ENCODE results near the gene RSPO3. TPM values are rescaled to one million over a fixed set of nuclear protein-coding genes. Genes with fewer than 3 reads are reported as not detected.

The RSPO3 gene
- total and polyA plus RNA-seq, 9 of the 15 experiments (the other 6 are each of a cell fraction or from before 2014, with no cell fraction given): not detected

- Histone ChIP-seq H3K9ac (ENCODE audit: insufficient read depth in 1 of 2, low read depth in 2 of 2, low read length in 2 of 2) (no peak overlapping the region), H3K9me3 (replicated peaks; ENCODE audit: control insufficient read depth, insufficient read depth, low read depth, low read length) (no peaks in the 10 kb centered on the region), H3K27ac (ENCODE audit: extremely low read depth, low read depth, low read length) (no peak overlapping the region), H2AFZ (ENCODE audit: low read depth, low read length) (no peak overlapping the region), H3K4me2 (ENCODE audit: insufficient read depth, low read length) (no peak overlapping the region), H4K20me1 (replicated peaks; ENCODE audit: control insufficient read depth, insufficient read depth, low read length) (no peaks in the 10 kb centered on the region), H3K4me1 (replicated peaks in 1 of 2; ENCODE audit: control insufficient read depth in 2 of 2, insufficient read depth in 2 of 2, low read length in 2 of 2) (no peaks in the 10 kb centered on the region), H3K36me3 (ENCODE audit: control insufficient read depth, insufficient read depth, low read length) (no peaks in the 10 kb centered on the region), H3K27me3 (ENCODE audit: control insufficient read depth in 2 of 2, insufficient read depth in 2 of 2, low read length in 2 of 2) (no peaks in the 10 kb centered on the region), H3K9me1 (ENCODE audit: control insufficient read depth, insufficient read depth, low read length) (no peaks in the 10 kb centered on the region), H3K4me3 (no peak overlapping the region), H3K79me2 (ENCODE audit: control insufficient read depth, insufficient read depth, low read length) (no peaks in the 10 kb centered on the region)
- FAIRE-seq (no peak), DNase-seq (ENCODE audit: extremely low read depth in 1 of 4, low spot score in 3 of 4) (no peak), ATAC-seq (no peak)
- 4% methylated on average over 3 of the region's 3 CpGs for WGBS (ENCODE audit: insufficient coverage, low coverage, missing lambda C conversion rate)
- BruUV-seq (replicated peaks): no TSS peak
- ChIA-PET CTCF (ENCODE audit: low intra/inter-chr PET ratio) (no interaction called here), POLR2A (no interaction called here)
- in situ Hi-C loops (cut with MboI) (no loop called here), intact Hi-C loops (cut with micrococcal nuclease) (no loop called here)
- TF ChIP-seq ZNF239 (CRISPR knock-in tag; IDR thresholded peaks at IDR 0.05): no peak
Measured at GRCh38 chr6:127080081-127080480, 38.4 kb upstream of the RSPO3 start.

GRCh38 chr6:127083231-127083962 is 35.1 kb upstream of the RSPO3 start:
- ChIA-PET POLR2A (no interaction called here), CTCF (ENCODE audit: low intra/inter-chr PET ratio) (no interaction called here)
- H3K79me2 ChIP-seq (ENCODE audit: control insufficient read depth, insufficient read depth, low read length): no peaks in the 10 kb centered on the region
- no peaks in the 10 kb centered on the region for H3K27me3 ChIP-seq (ENCODE audit: control insufficient read depth in 2 of 2, insufficient read depth in 2 of 2, low read length in 2 of 2)
- no peak overlapping the region for H3K4me2 ChIP-seq (ENCODE audit: insufficient read depth, low read length)
- intact Hi-C loops (cut with micrococcal nuclease): no loop called here
- H3K4me3 ChIP-seq: no peak overlapping the region
- 0% methylated on average over 2 of the region's 2 CpGs for WGBS (ENCODE audit: insufficient coverage, low coverage, missing lambda C conversion rate)
- DNase-seq (ENCODE audit: extremely low read depth in 1 of 4, low spot score in 3 of 4) (no peak), FAIRE-seq (no peak), ATAC-seq (no peak)
- H3K9ac ChIP-seq (ENCODE audit: insufficient read depth in 1 of 2, low read depth in 2 of 2, low read length in 2 of 2): no peak overlapping the region
- no peaks in the 10 kb centered on the region for H3K9me3 ChIP-seq (replicated peaks; ENCODE audit: control insufficient read depth, insufficient read depth, low read depth, low read length)
- H3K36me3 ChIP-seq (ENCODE audit: control insufficient read depth, insufficient read depth, low read length): no peaks in the 10 kb centered on the region
- no peaks in the 10 kb centered on the region for H4K20me1 ChIP-seq (replicated peaks; ENCODE audit: control insufficient read depth, insufficient read depth, low read length)
- no TSS peak for BruUV-seq (replicated peaks)
- no peak overlapping the region for H3K27ac ChIP-seq (ENCODE audit: extremely low read depth, low read depth, low read length)
- H3K9me1 ChIP-seq (ENCODE audit: control insufficient read depth, insufficient read depth, low read length): no peaks in the 10 kb centered on the region
- in situ Hi-C loops (cut with MboI): no loop called here
- no peak overlapping the region for H2AFZ ChIP-seq (ENCODE audit: low read depth, low read length)
- H3K4me1 ChIP-seq (replicated peaks in 1 of 2; ENCODE audit: control insufficient read depth in 2 of 2, insufficient read depth in 2 of 2, low read length in 2 of 2): no peaks in the 10 kb centered on the region
- TF ChIP-seq HNRNPK (IDR thresholded peaks at IDR 0.05; ENCODE audit: low read depth, low read length, poor library complexity, severe bottlenecking): no peak
- TF ChIP-seq TFE3 (CRISPR knock-in tag; IDR thresholded peaks at IDR 0.05): no peak
- TF ChIP-seq ZNF324 (CRISPR knock-in tag; IDR thresholded peaks at IDR 0.05): no peak
- TF ChIP-seq RBM15 (IDR thresholded peaks at IDR 0.05; ENCODE audit: insufficient read depth, low read length): no peak
- no peak for TF ChIP-seq TCFL5 (CRISPR knock-in tag; conservative IDR thresholded peaks at IDR 0.05)
- no peak for TF ChIP-seq IRF1 (CRISPR knock-in tag; IDR thresholded peaks at IDR 0.05; ENCODE audit: borderline replicate concordance)
- TF ChIP-seq MITF (IDR thresholded peaks at IDR 0.05): no peak
- TF ChIP-seq HDAC6 (IDR thresholded peaks at IDR 0.05; ENCODE audit: low read depth, low read length): no peak
- no peak for TF ChIP-seq BRF2 (IDR thresholded peaks at IDR 0.05; ENCODE audit: borderline replicate concordance, insufficient read depth, insufficient read length)

Data from K562 (cell line).